Epithelial cell of proximal tubule (primary cell): Measurements from ENCODE around the gene MEPE. TPM values are rescaled to one million over a fixed set of nuclear protein-coding genes. Genes with fewer than 3 reads are reported as not detected.

ENCODE experiments used
- DNase-seq: peaks from one replicate; pipeline ENCODE4 v3.0.0-alpha.2; 2011; ENCODE audit warnings: low read depth
- H3K4me3 ChIP-seq: 2 replicates; pipeline ENCODE4 v1.5.1; 2011; ENCODE audit warnings: low read depth, mild to moderate bottlenecking, low read length
- CTCF ChIP-seq: conservative IDR thresholded peaks from 2 replicates; pipeline ENCODE4 v1.5.1; 2012; ENCODE audit warnings: low read depth, mild to moderate bottlenecking, low read length
- total RNA-seq: library from RNA; depleted of rRNA; stranded (reverse); fragments of >200 nt; gene quantifications from 2 replicates; pipeline ENCODE4 v1.2.3, GENCODE V29; 2015

MEPE gene
- total RNA-seq, 1 donor from 2014 or later: not detected

- no peak for TF ChIP-seq CTCF
- H3K4me3 ChIP-seq: no peak overlapping the region
- DNase-seq: no peak
These were observed 29.5 kb downstream of the MEPE start for GRCh38 chr4:87862236-87862635.

- no peak for TF ChIP-seq CTCF
- H3K4me3 ChIP-seq: no peak overlapping the region
- no peak for DNase-seq
These were observed 30.7 kb downstream of the MEPE start for GRCh38 chr4:87863486-87863885.

GRCh38 chr4:87864321-87864720, 31.6 kb downstream of the MEPE start:
- TF ChIP-seq CTCF: no peak
- DNase-seq: no peak

GRCh38 chr4:87865288-87865687, 32.5 kb downstream of the MEPE start:
- peak; percentile 51 for DNase-seq
- H3K4me3 ChIP-seq: no peak overlapping the region
- no peak for TF ChIP-seq CTCF

More at GRCh38 chr4:87864321-87864720, 31.6 kb downstream of the MEPE start:
- no peak overlapping the region for H3K4me3 ChIP-seq

GRCh38 chr4:87865960-87866598, 33.3 kb downstream of the MEPE start:
- H3K4me3 ChIP-seq: no peak overlapping the region
- DNase-seq: peak; percentile 52
- TF ChIP-seq CTCF: no peak

- H3K4me3 ChIP-seq: no peak overlapping the region
- no peak for DNase-seq
- TF ChIP-seq CTCF: no peak
These were observed 35.8 kb downstream of the MEPE start for GRCh38 chr4:87868522-87868921.

- no peak for TF ChIP-seq CTCF
- no peak overlapping the region for H3K4me3 ChIP-seq
- DNase-seq: no peak
These were observed 39.3 kb downstream of the MEPE start for GRCh38 chr4:87872028-87872427.
